Left lung (tissue), 10 donors: ENCODE measurements around the gene TNNI3. TPM values are rescaled to one million over a fixed set of nuclear protein-coding genes. Genes with fewer than 3 reads are reported as not detected.

Source experiments
- ATAC-seq: fragments of 200-7000 bp; cut with Tn5 transposase; one replicate; pipeline ENCODE4 v1.9.1; 2020; ENCODE audit warnings: moderate library complexity
- DNase-seq, 4 donors: peaks; one replicate each; pipeline ENCODE4 v3.0.0-alpha.2; 2013 to 2020
- H3K27ac ChIP-seq, 2 donors: fragments of 200-600 bp; sonication (generic) in 1 of 2; one replicate each; pipeline versions ENCODE4 v1.5.0 to v1.8.0; 2020 to 2021
- H3K27me3 ChIP-seq, 2 donors: fragments of 200-600 bp; sonication (generic) in 1 of 2; one replicate each; pipeline versions ENCODE4 v1.5.0 to v1.8.0; 2020 to 2021
- H3K36me3 ChIP-seq, 2 donors: fragments of 200-600 bp; sonication (generic) in 1 of 2; one replicate each; pipeline versions ENCODE4 v1.5.0 to v1.8.0; 2020 to 2021
- H3K4me1 ChIP-seq, 2 donors: fragments of 200-600 bp; one replicate each; pipeline ENCODE4 v1.8.0; 2021
- H3K4me3 ChIP-seq, 2 donors: fragments of 200-600 bp; sonication (generic) in 1 of 2; one replicate each; pipeline versions ENCODE4 v1.5.0 to v1.8.0; 2020 to 2021; ENCODE audit warnings: mild to moderate bottlenecking in 1 of 2
- H3K9me3 ChIP-seq, 2 donors: fragments of 200-600 bp; sonication (generic) in 1 of 2; one replicate each; pipeline versions ENCODE4 v1.5.0 to v1.8.0; 2020 to 2021
- CTCF ChIP-seq, 2 donors: fragments of 200-600 bp; sonication (generic) in 1 of 2; IDR thresholded peaks; one replicate each; pipeline versions ENCODE4 v1.5.0 to v1.8.0; 2021; ENCODE audit warnings: antibody characterized with exemption in 2 of 2
- intact Hi-C, 2 donors: fragments of 100-400 bp; cut with DNase I; formaldehyde crosslinking; loops; one replicate each; pipeline versions ENCODE4 v1.11.2 to v1.14.2; 2022
- microRNA-seq, 2 donors: library from miRNA; unstranded; fragments of <30 nt; microRNA quantifications; one replicate each; pipeline ENCODE4, GENCODE V29; 2019
- polyA plus RNA-seq, 6 donors: library from polyadenylated mRNA; unstranded; fragments of 120-200 nt; gene quantifications; one replicate each; pipeline ENCODE4 v1.2.1, GENCODE V29; 2013; ENCODE audit not compliant: insufficient read length in 6 of 6
- total RNA-seq, 2 donors: library from RNA; stranded (reverse); fragmentation: NEBNext Ultra II Directional; extraction: Animal tissue kit (Norgen Biotek cat#: 25700); gene quantifications; one replicate each; pipeline ENCODE4 v1.2.1, GENCODE V29; 2021
- donor health status: DM: no; HTN: yes; CAD: no.
- donor health status: DM: no; HTN: no; CAD: no.

Gene TNNI3
- total and polyA plus RNA-seq, 8 donors: 0.75 to 1.6 (median 0.98) TPM; not detected in 1

DNA sequence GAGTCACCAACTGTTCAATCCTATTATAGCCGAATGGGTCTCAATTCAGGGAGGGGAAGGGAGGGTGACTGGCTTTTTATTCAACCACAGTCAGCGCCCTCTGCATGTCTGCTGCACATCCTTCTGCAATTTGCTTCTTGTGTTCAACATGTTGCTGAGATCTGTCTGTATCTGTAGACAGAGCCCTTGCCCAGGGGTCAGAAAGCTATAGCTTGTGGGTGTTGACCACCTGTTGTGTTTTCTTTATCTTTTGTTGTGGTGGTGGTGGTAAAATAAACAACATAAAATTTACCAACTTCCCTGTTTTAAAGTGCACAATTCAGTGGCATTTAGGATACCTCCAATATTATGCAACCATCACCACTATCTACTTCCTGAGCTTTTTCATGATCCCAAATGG lies 52.3 kb downstream of the TNNI3 start:
- DNase-seq: no peak
- no peak for TF ChIP-seq CTCF (IDR thresholded peaks at IDR 0.05)
- H3K4me3 ChIP-seq: no peak overlapping the region
- no peaks in the 10 kb centered on the region for H3K9me3 ChIP-seq
- no peaks in the 10 kb centered on the region for H3K4me1 ChIP-seq
- peaks cover 0 to 74% of the 10 kb centered on the region in 2 donors for H3K36me3 ChIP-seq
- intact Hi-C loops: no loop called here
- no peaks in the 10 kb centered on the region for H3K27me3 ChIP-seq
- no peak overlapping the region for H3K27ac ChIP-seq
- ATAC-seq: no peak

DNA sequence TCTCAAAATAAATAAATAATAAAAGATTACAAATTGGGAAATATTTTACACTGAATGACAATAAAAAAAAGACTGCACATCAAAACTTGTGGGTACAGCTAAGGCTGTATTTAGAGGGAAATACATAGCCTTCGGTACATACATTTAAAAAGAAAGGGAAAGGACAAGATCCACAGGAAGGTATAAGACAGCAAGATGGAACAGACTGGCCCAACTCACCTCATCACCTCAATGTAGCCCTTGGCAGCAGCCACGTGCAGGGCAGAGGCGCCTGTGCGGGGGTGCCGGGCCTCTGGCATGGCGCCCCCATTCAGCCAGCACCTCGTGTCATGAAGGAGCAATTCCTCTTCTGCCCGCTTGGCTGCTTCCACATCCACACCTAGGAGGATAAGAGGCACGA lies 54.3 kb downstream of the TNNI3 start:
- Histone ChIP-seq H3K4me1 (peaks cover 0 to 8% of the 10 kb centered on the region in 2 donors), H3K4me3 (no peak overlapping the region), H3K27ac (no peak overlapping the region), H3K9me3 (no peaks in the 10 kb centered on the region), H3K27me3 (no peaks in the 10 kb centered on the region), H3K36me3 (peaks cover 0 to 76% of the 10 kb centered on the region in 2 donors)
- DNase-seq (no peak), ATAC-seq (no peak)
- intact Hi-C loops: no loop called here
- TF ChIP-seq CTCF (IDR thresholded peaks at IDR 0.05): no peak

Small RNA genes lying within 50 kb of the gene (microRNA-seq; reads per million reads assigned to microRNA genes)
- gene MIR7975: 0 reads per million in 2 donors

Other genes with a start within 250 kb of the TNNI3 start
- gene NLRP7, start 210.2 kb downstream of the TNNI3 start, total RNA-seq: under 1 TPM in 1 of 2 donors, not detected in 1; 0.09 TPM
- gene NLRP7, start 210.2 kb downstream of the TNNI3 start, polyA plus RNA-seq: under 1 TPM in 1 of 6 donors, not detected in 5; 0.20 TPM
- gene NLRP2, start 191.4 kb downstream of the TNNI3 start, total RNA-seq: 10 to 100 TPM; 11.3 to 33.4 TPM
- gene NLRP2, start 191.4 kb downstream of the TNNI3 start, polyA plus RNA-seq: 10 to 100 TPM in 4 of 6 donors, 1 to 10 TPM in 2; 6.8 to 17.3 (median 11.1) TPM
- 1 to 10 TPM in 1 of 2 donors, under 1 TPM in 1; 0.52 to 1.0 TPM for gene GP6, start 119.5 kb downstream of the TNNI3 start, total RNA-seq
- 1 to 10 TPM in 2 of 6 donors, under 1 TPM in 4; 0.84 to 1.2 (median 0.91) TPM for gene GP6, start 119.5 kb downstream of the TNNI3 start, polyA plus RNA-seq
- gene RDH13, start 94.6 kb downstream of the TNNI3 start, total RNA-seq: 10 to 100 TPM; 24.2 to 38.0 TPM
- gene RDH13, start 94.6 kb downstream of the TNNI3 start, polyA plus RNA-seq: 10 to 100 TPM in 5 of 6 donors, 1 to 10 TPM in 1; 7.3 to 17.5 (median 12.1) TPM
- gene EPS8L1, start 81.9 kb downstream of the TNNI3 start, total RNA-seq: 10 to 100 TPM; 21.2 to 37.5 TPM
- gene EPS8L1, start 81.9 kb downstream of the TNNI3 start, polyA plus RNA-seq: 10 to 100 TPM in 3 of 6 donors, 1 to 10 TPM in 3; 5.3 to 16.3 (median 10.5) TPM
- gene PPP1R12C, start 40.1 kb downstream of the TNNI3 start, total RNA-seq: 100 to 1,000 TPM in 1 of 2 donors, 10 to 100 TPM in 1; 93.2 to 113 TPM
- 10 to 100 TPM; 50.2 to 82.4 (median 64.6) TPM for gene PPP1R12C, start 40.1 kb downstream of the TNNI3 start, polyA plus RNA-seq
- gene TNNT1, start 8.5 kb downstream of the TNNI3 start, total RNA-seq: 1 to 10 TPM in 1 of 2 donors, not detected in 1; 1.6 TPM
- gene TNNT1, start 8.5 kb downstream of the TNNI3 start, polyA plus RNA-seq: 1 to 10 TPM; 1.1 to 4.3 (median 1.6) TPM
- 10 to 100 TPM in 1 of 2 donors, under 1 TPM in 1; 0.76 to 11.0 TPM for gene DNAAF3, start 8.9 kb upstream of the TNNI3 start, total RNA-seq
- 1 to 10 TPM; 1.7 to 6.9 (median 5.4) TPM for gene DNAAF3, start 8.9 kb upstream of the TNNI3 start, polyA plus RNA-seq
- not detected for gene SYT5, start 22.6 kb upstream of the TNNI3 start, total RNA-seq
- 1 to 10 TPM in 3 of 6 donors, under 1 TPM in 3; 0.61 to 1.5 (median 0.94) TPM for gene SYT5, start 22.6 kb upstream of the TNNI3 start, polyA plus RNA-seq
- under 1 TPM; 0.20 to 0.63 TPM for gene PTPRH, start 51.8 kb upstream of the TNNI3 start, total RNA-seq
- under 1 TPM; 0.10 to 0.32 (median 0.20) TPM for gene PTPRH, start 51.8 kb upstream of the TNNI3 start, polyA plus RNA-seq
- 1 to 10 TPM; 1.9 to 2.7 TPM for gene TMEM86B, start 71.0 kb upstream of the TNNI3 start, total RNA-seq
- 1 to 10 TPM; 2.3 to 4.4 (median 2.7) TPM for gene TMEM86B, start 71.0 kb upstream of the TNNI3 start, polyA plus RNA-seq
- 10 to 100 TPM; 56.0 to 81.8 TPM for gene PPP6R1, start 101.3 kb upstream of the TNNI3 start, total RNA-seq
- 10 to 100 TPM; 33.4 to 43.8 (median 39.8) TPM for gene PPP6R1, start 101.3 kb upstream of the TNNI3 start, polyA plus RNA-seq
- gene HSPBP1, start 122.4 kb upstream of the TNNI3 start, total RNA-seq: 10 to 100 TPM; 23.8 to 31.0 TPM
- 10 to 100 TPM; 23.7 to 38.4 (median 30.5) TPM for gene HSPBP1, start 122.4 kb upstream of the TNNI3 start, polyA plus RNA-seq
- 1 to 10 TPM; 2.2 to 3.3 TPM for gene BRSK1, start 126.3 kb upstream of the TNNI3 start, total RNA-seq
- 10 to 100 TPM; 11.7 to 18.1 (median 14.9) TPM for gene BRSK1, start 126.3 kb upstream of the TNNI3 start, polyA plus RNA-seq
- 10 to 100 TPM; 13.3 to 29.5 TPM for gene TMEM150B, start 167.6 kb upstream of the TNNI3 start, total RNA-seq
- 1 to 10 TPM in 1 of 6 donors, under 1 TPM in 5; 0.49 to 1.2 (median 0.82) TPM for gene TMEM150B, start 167.6 kb upstream of the TNNI3 start, polyA plus RNA-seq
- 10 to 100 TPM; 12.9 to 15.5 TPM for gene KMT5C, start 182.1 kb upstream of the TNNI3 start, total RNA-seq
- gene KMT5C, start 182.1 kb upstream of the TNNI3 start, polyA plus RNA-seq: 10 to 100 TPM; 20.8 to 27.6 (median 22.4) TPM
- gene COX6B2, start 197.0 kb upstream of the TNNI3 start, total RNA-seq: under 1 TPM in 1 of 2 donors, not detected in 1; 0.24 TPM
- under 1 TPM; 0.20 to 0.75 (median 0.59) TPM for gene COX6B2, start 197.0 kb upstream of the TNNI3 start, polyA plus RNA-seq
- gene GARIN5B, start 205.5 kb upstream of the TNNI3 start, total RNA-seq: not detected
- gene GARIN5B, start 205.5 kb upstream of the TNNI3 start, polyA plus RNA-seq: under 1 TPM in 2 of 6 donors, not detected in 4; 0.04 to 0.06 TPM
- under 1 TPM; 0.10 to 0.44 TPM for gene IL11, start 212.7 kb upstream of the TNNI3 start, total RNA-seq
- under 1 TPM; 0.16 to 0.90 (median 0.43) TPM for gene IL11, start 212.7 kb upstream of the TNNI3 start, polyA plus RNA-seq
- gene TMEM190, start 219.1 kb upstream of the TNNI3 start, total RNA-seq: 1 to 10 TPM in 1 of 2 donors, not detected in 1; 9.3 TPM
- 10 to 100 TPM in 1 of 6 donors, 1 to 10 TPM in 5; 1.2 to 15.6 (median 4.5) TPM for gene TMEM190, start 219.1 kb upstream of the TNNI3 start, polyA plus RNA-seq
- gene TMEM238, start 226.6 kb upstream of the TNNI3 start, total RNA-seq: 10 to 100 TPM; 25.3 to 33.9 TPM
- 1 to 10 TPM in 2 of 6 donors, under 1 TPM in 4; 0.48 to 1.9 (median 0.67) TPM for gene TMEM238, start 226.6 kb upstream of the TNNI3 start, polyA plus RNA-seq
- 1,000 to 10,000 TPM; 1,601 to 1,774 TPM for gene RPL28, start 228.2 kb upstream of the TNNI3 start, total RNA-seq
- 1,000 to 10,000 TPM; 1,216 to 1,673 (median 1,335) TPM for gene RPL28, start 228.2 kb upstream of the TNNI3 start, polyA plus RNA-seq